Activated naive CD4-positive, alpha-beta T cell treated with anti-CD3 and anti-CD28 coated beads, Interleukin-2, amount 10 ng/mL, durations not matched to agents 7 days and 5 days (primary cell): ENCODE data around the gene KATNAL2.
"Not testable (repeated sequence)": the region's sequence is repeated elsewhere in the genome, so short reads cannot be mapped to it uniquely, and the experiment has no call there.

ENCODE experiments used
- CTCF ChIA-PET: fragments of 350-600 bp; sonication (Branson Sonifier 250); formaldehyde crosslinking; loops from one replicate; lab custom pipeline; 2021; ENCODE audit warnings: antibody characterized with exemption; lab: Charles Lee
- DNase-seq: peaks from one replicate; pipeline ENCODE4 v3.0.0-alpha.2; 2020
- H3K27ac Mint-ChIP-seq: one replicate; pipeline ENCODE4 v1.8.0; 2021; ENCODE audit warnings: mild to moderate bottlenecking, moderate library complexity, mixed read lengths
- H3K27me3 Mint-ChIP-seq: one replicate; pipeline ENCODE4 v1.8.0; 2021; ENCODE audit warnings: mild to moderate bottlenecking, mixed read lengths
- H3K36me3 Mint-ChIP-seq: one replicate; pipeline ENCODE4 v1.8.0; 2021; ENCODE audit warnings: mixed read lengths
- H3K4me1 Mint-ChIP-seq: one replicate; pipeline ENCODE4 v1.8.0; 2021; ENCODE audit warnings: mixed read lengths
- H3K4me3 Mint-ChIP-seq: one replicate; pipeline ENCODE4 v1.8.0; 2021; ENCODE audit warnings: mild to moderate bottlenecking, moderate library complexity, mixed read lengths
- H3K9me3 Mint-ChIP-seq: one replicate; pipeline ENCODE4 v1.8.0; 2021; ENCODE audit warnings: mixed read lengths

The KATNAL2 gene

GRCh38 chr18:46963656-46964578, 46.5 kb downstream of the KATNAL2 start:
- CTCF ChIA-PET, H3K4me3 Mint-ChIP-seq, H3K27ac Mint-ChIP-seq, H3K27me3 Mint-ChIP-seq, H3K36me3 Mint-ChIP-seq, H3K4me1 Mint-ChIP-seq, DNase-seq, H3K9me3 Mint-ChIP-seq: not testable (repeated sequence)

DNA sequence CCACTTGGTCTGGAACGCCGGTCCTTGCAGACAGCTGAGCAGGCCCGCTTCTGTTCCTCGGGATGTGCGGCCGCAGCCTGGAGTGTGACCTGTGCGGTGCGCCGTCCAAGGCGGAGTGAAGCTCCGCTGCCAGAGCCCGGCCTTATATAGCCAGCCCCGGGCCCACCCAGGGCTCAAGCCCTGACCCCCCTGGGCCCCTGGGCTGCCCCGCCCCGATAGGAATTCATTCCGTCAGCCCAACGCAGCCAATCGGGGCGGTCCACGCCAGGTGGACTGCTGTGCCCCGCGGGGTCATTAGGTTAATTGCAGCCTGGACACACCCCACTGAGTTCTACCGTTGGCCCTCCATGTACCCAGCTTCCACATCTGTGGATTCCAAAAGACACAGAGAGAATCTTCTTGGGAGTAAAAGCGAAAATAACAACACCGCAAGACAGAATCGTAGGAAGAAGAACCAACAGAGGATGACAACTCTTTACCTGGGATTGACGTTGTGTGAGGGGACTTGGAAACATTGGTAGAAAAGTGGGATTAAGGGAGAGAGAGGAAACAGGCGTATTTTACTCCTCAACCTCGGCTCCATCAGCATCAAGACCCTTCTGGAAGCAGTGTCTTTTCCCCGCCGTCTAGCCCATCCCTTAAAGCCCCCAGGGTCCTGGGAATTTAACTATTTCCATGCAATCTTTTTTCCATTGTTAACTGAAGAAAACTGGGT, 47.3 kb downstream of the KATNAL2 start:
- H3K4me1 Mint-ChIP-seq, H3K27me3 Mint-ChIP-seq, CTCF ChIA-PET, H3K27ac Mint-ChIP-seq, H3K4me3 Mint-ChIP-seq, H3K36me3 Mint-ChIP-seq, DNase-seq, H3K9me3 Mint-ChIP-seq: not testable (repeated sequence)

DNA sequence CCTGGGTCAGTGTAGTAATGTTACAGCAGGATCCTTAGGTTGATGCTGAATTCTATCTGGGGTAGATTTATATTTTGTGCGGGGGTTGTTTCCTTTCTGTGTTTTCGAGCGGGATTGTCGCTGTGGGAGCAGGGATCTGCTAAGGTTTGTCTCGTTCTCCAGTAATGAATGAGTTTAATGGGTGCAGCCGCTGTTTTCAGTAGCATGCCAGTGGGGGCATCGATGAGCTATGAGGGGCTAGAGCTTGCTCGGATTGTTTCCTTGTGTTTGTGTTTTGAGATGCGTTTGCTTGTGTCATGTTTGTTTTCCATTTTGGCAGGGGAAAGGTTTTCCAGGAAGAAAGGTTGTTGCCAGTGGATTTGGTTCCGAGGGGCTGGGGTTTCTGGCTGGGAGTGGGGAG, 48.9 kb downstream of the KATNAL2 start:
- H3K9me3 Mint-ChIP-seq, H3K4me1 Mint-ChIP-seq, CTCF ChIA-PET, H3K27ac Mint-ChIP-seq, DNase-seq, H3K36me3 Mint-ChIP-seq, H3K27me3 Mint-ChIP-seq, H3K4me3 Mint-ChIP-seq: not testable (repeated sequence)

DNA sequence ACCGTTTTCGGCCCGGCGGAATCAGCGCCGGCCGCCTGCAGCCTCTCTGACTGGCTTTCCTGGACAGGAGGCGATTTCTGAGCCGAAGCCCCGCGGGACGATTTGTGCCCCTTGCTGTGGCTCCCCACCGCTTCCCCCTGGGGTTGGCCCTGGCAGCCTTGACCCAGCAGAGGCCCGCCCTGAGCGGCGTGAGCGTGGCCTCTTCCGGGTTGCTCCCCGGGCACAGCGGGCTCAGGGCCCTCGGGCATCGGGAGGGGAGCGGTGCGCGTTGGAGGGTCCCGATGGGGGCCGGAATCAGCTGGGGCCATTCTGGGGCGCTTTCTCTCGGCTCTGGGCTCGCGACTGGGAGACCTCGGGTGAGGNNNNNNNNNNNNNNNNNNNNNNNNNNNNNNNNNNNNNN, 52.1 kb downstream of the KATNAL2 start:
- CTCF ChIA-PET, H3K27me3 Mint-ChIP-seq, DNase-seq, H3K4me3 Mint-ChIP-seq, H3K9me3 Mint-ChIP-seq, H3K4me1 Mint-ChIP-seq, H3K27ac Mint-ChIP-seq, H3K36me3 Mint-ChIP-seq: not testable (repeated sequence)

DNA sequence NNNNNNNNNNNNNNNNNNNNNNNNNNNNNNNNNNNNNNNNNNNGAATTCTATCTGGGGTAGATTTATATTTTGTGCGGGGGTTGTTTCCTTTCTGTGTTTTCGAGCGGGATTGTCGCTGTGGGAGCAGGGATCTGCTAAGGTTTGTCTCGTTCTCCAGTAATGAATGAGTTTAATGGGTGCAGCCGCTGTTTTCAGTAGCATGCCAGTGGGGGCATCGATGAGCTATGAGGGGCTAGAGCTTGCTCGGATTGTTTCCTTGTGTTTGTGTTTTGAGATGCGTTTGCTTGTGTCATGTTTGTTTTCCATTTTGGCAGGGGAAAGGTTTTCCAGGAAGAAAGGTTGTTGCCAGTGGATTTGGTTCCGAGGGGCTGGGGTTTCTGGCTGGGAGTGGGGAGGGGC, 102.5 kb downstream of the KATNAL2 start:
- CTCF ChIA-PET, H3K4me1 Mint-ChIP-seq, H3K27me3 Mint-ChIP-seq, H3K27ac Mint-ChIP-seq, H3K9me3 Mint-ChIP-seq, DNase-seq, H3K4me3 Mint-ChIP-seq, H3K36me3 Mint-ChIP-seq: not testable (repeated sequence)

GRCh38 chr18:47020757-47021156, 103.4 kb downstream of the KATNAL2 start:
- DNase-seq, H3K4me1 Mint-ChIP-seq, H3K4me3 Mint-ChIP-seq, H3K36me3 Mint-ChIP-seq, H3K27ac Mint-ChIP-seq, H3K9me3 Mint-ChIP-seq, H3K27me3 Mint-ChIP-seq, CTCF ChIA-PET: not testable (repeated sequence)

- H3K36me3 Mint-ChIP-seq, H3K27ac Mint-ChIP-seq, H3K4me1 Mint-ChIP-seq, H3K9me3 Mint-ChIP-seq, CTCF ChIA-PET, H3K27me3 Mint-ChIP-seq, DNase-seq, H3K4me3 Mint-ChIP-seq: not testable (repeated sequence)
Observed at GRCh38 chr18:47022821-47023220, 105.4 kb downstream of the KATNAL2 start.

DNA sequence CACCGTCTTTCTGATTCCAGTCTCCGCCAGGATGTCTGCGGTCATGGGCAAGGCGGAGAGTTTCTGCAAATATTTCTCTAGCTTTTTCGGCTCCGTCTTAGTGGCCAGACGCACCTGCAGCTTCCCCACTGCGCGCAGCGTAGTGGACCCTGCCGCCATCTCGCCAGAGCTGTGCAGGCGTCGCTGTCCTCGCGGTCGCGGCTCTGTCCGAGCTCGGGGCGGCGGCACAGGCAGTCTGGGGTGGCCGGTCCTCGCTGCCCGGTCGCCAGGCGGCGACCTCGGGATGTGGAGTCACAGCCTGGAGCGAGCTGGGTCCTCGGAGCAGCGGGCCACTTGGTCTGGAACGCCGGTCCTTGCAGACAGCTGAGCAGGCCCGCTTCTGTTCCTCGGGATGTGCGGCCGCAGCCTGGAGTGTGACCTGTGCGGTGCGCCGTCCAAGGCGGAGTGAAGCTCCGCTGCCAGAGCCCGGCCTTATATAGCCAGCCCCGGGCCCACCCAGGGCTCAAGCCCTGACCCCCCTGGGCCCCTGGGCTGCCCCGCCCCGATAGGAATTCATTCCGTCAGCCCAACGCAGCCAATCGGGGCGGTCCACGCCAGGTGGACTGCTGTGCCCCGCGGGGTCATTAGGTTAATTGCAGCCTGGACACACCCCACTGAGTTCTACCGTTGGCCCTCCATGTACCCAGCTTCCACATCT, 106.5 kb downstream of the KATNAL2 start:
- H3K9me3 Mint-ChIP-seq, H3K4me1 Mint-ChIP-seq, CTCF ChIA-PET, H3K36me3 Mint-ChIP-seq, H3K4me3 Mint-ChIP-seq, H3K27me3 Mint-ChIP-seq, DNase-seq, H3K27ac Mint-ChIP-seq: not testable (repeated sequence)

- H3K9me3 Mint-ChIP-seq, CTCF ChIA-PET, DNase-seq, H3K27ac Mint-ChIP-seq, H3K36me3 Mint-ChIP-seq, H3K4me1 Mint-ChIP-seq, H3K27me3 Mint-ChIP-seq, H3K4me3 Mint-ChIP-seq: not testable (repeated sequence)
Observed at GRCh38 chr18:47025557-47026174, 108.3 kb downstream of the KATNAL2 start.

GRCh38 chr18:47028738-47029137, 111.3 kb downstream of the KATNAL2 start:
- CTCF ChIA-PET, H3K4me3 Mint-ChIP-seq, H3K9me3 Mint-ChIP-seq, H3K27me3 Mint-ChIP-seq, H3K4me1 Mint-ChIP-seq, H3K36me3 Mint-ChIP-seq, DNase-seq, H3K27ac Mint-ChIP-seq: not testable (repeated sequence)

DNA sequence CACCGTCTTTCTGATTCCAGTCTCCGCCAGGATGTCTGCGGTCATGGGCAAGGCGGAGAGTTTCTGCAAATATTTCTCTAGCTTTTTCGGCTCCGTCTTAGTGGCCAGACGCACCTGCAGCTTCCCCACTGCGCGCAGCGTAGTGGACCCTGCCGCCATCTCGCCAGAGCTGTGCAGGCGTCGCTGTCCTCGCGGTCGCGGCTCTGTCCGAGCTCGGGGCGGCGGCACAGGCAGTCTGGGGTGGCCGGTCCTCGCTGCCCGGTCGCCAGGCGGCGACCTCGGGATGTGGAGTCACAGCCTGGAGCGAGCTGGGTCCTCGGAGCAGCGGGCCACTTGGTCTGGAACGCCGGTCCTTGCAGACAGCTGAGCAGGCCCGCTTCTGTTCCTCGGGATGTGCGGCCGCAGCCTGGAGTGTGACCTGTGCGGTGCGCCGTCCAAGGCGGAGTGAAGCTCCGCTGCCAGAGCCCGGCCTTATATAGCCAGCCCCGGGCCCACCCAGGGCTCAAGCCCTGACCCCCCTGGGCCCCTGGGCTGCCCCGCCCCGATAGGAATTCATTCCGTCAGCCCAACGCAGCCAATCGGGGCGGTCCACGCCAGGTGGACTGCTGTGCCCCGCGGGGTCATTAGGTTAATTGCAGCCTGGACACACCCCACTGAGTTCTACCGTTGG, 112.4 kb downstream of the KATNAL2 start:
- H3K36me3 Mint-ChIP-seq, H3K27ac Mint-ChIP-seq, DNase-seq, CTCF ChIA-PET, H3K4me3 Mint-ChIP-seq, H3K27me3 Mint-ChIP-seq, H3K9me3 Mint-ChIP-seq, H3K4me1 Mint-ChIP-seq: not testable (repeated sequence)

DNA sequence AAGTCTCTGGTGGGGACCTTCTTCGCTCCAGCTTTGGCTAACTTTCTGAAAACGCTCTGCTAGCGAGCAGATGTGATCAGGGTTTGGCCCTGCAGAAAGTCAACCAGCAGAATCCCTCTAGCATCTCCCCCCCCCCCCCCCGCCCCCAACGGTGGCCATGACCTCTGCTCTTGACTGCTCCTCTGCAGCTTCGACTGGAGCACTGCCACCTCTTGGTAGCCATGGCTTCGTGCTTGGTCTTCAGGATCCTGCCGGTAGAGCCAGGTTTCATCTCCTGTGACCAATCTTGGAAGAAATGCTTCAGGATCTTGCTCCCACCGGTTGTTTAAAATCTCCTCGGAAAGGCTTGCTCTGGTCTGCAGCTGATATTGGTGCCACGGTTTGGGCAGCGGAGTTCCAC, 113.5 kb downstream of the KATNAL2 start:
- H3K4me1 Mint-ChIP-seq, CTCF ChIA-PET, H3K36me3 Mint-ChIP-seq, H3K27ac Mint-ChIP-seq, H3K9me3 Mint-ChIP-seq, H3K27me3 Mint-ChIP-seq, H3K4me3 Mint-ChIP-seq, DNase-seq: not testable (repeated sequence)

DNA sequence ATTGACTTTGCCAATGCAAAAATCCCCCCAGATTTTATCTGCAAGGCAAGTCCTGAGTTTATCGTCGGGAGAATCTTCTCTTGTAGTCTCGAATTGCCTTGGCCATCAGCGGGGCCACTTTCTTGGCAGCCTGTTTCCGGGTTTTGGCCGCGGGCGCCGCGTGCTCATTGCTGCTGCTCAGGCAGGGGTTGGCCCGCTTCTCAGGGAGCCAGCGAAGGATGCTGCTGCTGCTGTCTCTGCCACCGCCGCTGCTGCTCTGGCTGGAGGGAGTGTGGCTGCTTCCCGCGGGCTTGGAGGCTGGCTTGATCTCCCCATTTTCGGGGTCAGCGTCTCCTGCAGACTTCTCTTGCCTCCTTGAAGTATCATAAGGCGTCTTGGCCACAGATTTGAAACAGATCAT, 115.5 kb downstream of the KATNAL2 start:
- Mint-ChIP-seq H3K27ac (no peak overlapping the region), H3K36me3 (no peaks in the 10 kb centered on the region), H3K4me1 (no peaks in the 10 kb centered on the region), H3K4me3 (no peak overlapping the region), H3K9me3 (no peaks in the 10 kb centered on the region), H3K27me3 (no peaks in the 10 kb centered on the region)
- no peak for DNase-seq
- CTCF ChIA-PET = no interaction called here

DNA sequence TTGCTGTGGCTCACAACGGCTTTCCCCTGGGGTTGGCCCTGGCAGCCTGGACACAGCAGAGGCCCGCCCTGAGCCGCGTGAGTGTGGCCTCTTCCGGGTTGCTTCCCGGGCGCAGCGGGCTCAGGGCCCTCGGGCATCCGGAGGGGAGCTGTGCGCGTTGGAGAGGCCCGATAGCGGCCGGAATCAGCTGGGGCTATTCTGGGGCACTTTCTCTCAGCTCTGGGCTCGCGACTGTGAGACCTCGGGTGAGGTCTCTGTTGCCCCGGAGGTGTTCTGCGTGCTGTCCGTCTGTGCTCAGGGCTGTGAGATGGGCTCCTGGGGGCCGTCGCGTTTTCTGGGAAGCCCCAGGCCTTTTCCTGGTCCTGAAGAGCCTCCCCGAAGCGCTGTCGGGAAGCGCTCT, 117.2 kb downstream of the KATNAL2 start:
- H3K9me3 Mint-ChIP-seq, H3K27me3 Mint-ChIP-seq, H3K4me3 Mint-ChIP-seq, DNase-seq, H3K27ac Mint-ChIP-seq, H3K36me3 Mint-ChIP-seq, H3K4me1 Mint-ChIP-seq, CTCF ChIA-PET: not testable (repeated sequence)
